GM12878 (cell line): Measurements from ENCODE around the gene FOXRED2. TPM values are rescaled to one million over a fixed set of nuclear protein-coding genes. Genes with fewer than 3 reads are reported as not detected.
"Not testable (repeated sequence)": the region's sequence is repeated elsewhere in the genome, so short reads cannot be mapped to it uniquely, and the experiment has no call there.

ENCODE experiments used
- ATAC-seq: fragments of 200-7000 bp; cut with Tn5 transposase; 3 replicates; pipeline ENCODE4 v1.9.1; 2020; ENCODE audit warnings: mild to moderate bottlenecking, moderate library complexity
- BruUV-seq: library from RNA; stranded (reverse); fragments of 400-500 nt; replicated peaks from 2 replicates; lab custom pipeline; 2021; lab: Mats Ljungman, UMichigan
- CTCF ChIA-PET: fragments of 300-600 bp; sonication (Branson Sonifier 250); formaldehyde crosslinking; extraction: SDS; loops from one replicate; lab custom pipeline; 2021; ENCODE audit warnings: inconsistent platforms; lab: Yijun Ruan, JAX
- POLR2A ChIA-PET: fragments of 350-600 bp; formaldehyde crosslinking; extraction: SDS; loops from one replicate; lab custom pipeline; 2021; ENCODE audit warnings: inconsistent platforms; lab: Charles Lee
- RAD21 ChIA-PET: fragments of 300-600 bp; sonication (Branson Sonifier 250); formaldehyde crosslinking; loops from one replicate; lab custom pipeline; 2023; ENCODE audit warnings: antibody characterized with exemption; ENCODE audit not compliant: unreplicated experiment; lab: Charles Lee
- SMC1A ChIA-PET: fragments of 300-600 bp; sonication (Branson Sonifier 250); formaldehyde crosslinking; loops from one replicate; lab custom pipeline; 2023; ENCODE audit not compliant: unreplicated experiment, uncharacterized antibody; lab: Charles Lee
- DNase-seq: peaks from one replicate; pipeline ENCODE4 v3.0.0-alpha.2; 2011; ENCODE audit warnings: low read depth, low spot score
- FAIRE-seq: peaks from 3 replicates; lab custom pipeline; 2011; peaks lifted over from hg19 to GRCh38; lab: Jason Lieb, UNC
- H2AFZ ChIP-seq: 2 replicates; pipeline ENCODE4 v1.6.0; 2011; ENCODE audit warnings: low read depth, low read length, control low read depth; ENCODE audit not compliant: control insufficient read depth
- H3K27ac ChIP-seq: 2 replicates; pipeline ENCODE4 v1.5.1; 2011; ENCODE audit warnings: control low read depth; ENCODE audit not compliant: control insufficient read depth, insufficient read depth
- H3K27me3 ChIP-seq, 2 experiments: replicated peaks in 1 of 2; 2 replicates each; pipeline versions ENCODE4 v1.6.0 to v1.6.1; 2011; ENCODE audit warnings: low read length in 1 of 2; ENCODE audit not compliant: control insufficient read depth in 2 of 2, insufficient read depth in 2 of 2
- H3K36me3 ChIP-seq, 2 experiments: 2 replicates each; pipeline ENCODE4 v1.5.1; 2011; ENCODE audit warnings: low read length in 1 of 2; ENCODE audit not compliant: control insufficient read depth in 2 of 2, insufficient read depth in 2 of 2
- H3K4me1 ChIP-seq: 2 replicates; pipeline ENCODE4 v1.6.1; 2011; ENCODE audit warnings: mild to moderate bottlenecking, low read length, moderate library complexity, mixed read lengths; ENCODE audit not compliant: control insufficient read depth, insufficient read depth
- H3K4me2 ChIP-seq: 2 replicates; pipeline ENCODE4 v1.6.0; 2011; ENCODE audit warnings: control low read depth; ENCODE audit not compliant: control insufficient read depth, insufficient read depth
- H3K4me3 ChIP-seq: fragments of 200-600 bp; sonication (generic); 2 replicates; pipeline ENCODE4 v1.5.1; 2016
- H3K79me2 ChIP-seq: 2 replicates; pipeline ENCODE4 v1.6.0; 2011; ENCODE audit warnings: low read length; ENCODE audit not compliant: control insufficient read depth, insufficient read depth
- H3K9ac ChIP-seq: 2 replicates; pipeline ENCODE4 v1.8.0; 2011; ENCODE audit warnings: low read length, control low read depth, mixed read lengths; ENCODE audit not compliant: control insufficient read depth, insufficient read depth
- H3K9me3 ChIP-seq: replicated peaks from 3 replicates; pipeline ENCODE4 v1.5.1; 2011; ENCODE audit warnings: mild to moderate bottlenecking, low read length; ENCODE audit not compliant: control insufficient read depth, insufficient read depth
- H4K20me1 ChIP-seq: 2 replicates; pipeline ENCODE4 v1.6.0; 2011; ENCODE audit not compliant: control insufficient read depth, insufficient read depth
- ASH2L ChIP-seq: fragments of 300-600, 200-600 bp; sonication (generic); IDR thresholded peaks from 2 replicates; pipeline ENCODE4 v1.6.1; 2017; ENCODE audit warnings: low read depth, mild to moderate bottlenecking, borderline replicate concordance
- CHD2 ChIP-seq: IDR thresholded peaks from 2 replicates; pipeline ENCODE4 v1.6.1; 2011; ENCODE audit warnings: low read depth, low read length, improper control_type of control experiment, borderline replicate concordance
- NR2F1 ChIP-seq: fragments of 450-650 bp; conservative IDR thresholded peaks from 2 replicates; pipeline ENCODE4 v1.6.1; 2017; ENCODE audit warnings: mild to moderate bottlenecking
- PML ChIP-seq: IDR thresholded peaks from 2 replicates; pipeline ENCODE4 v1.6.1; 2012; ENCODE audit warnings: low read length, inconsistent platforms
- SPI1 ChIP-seq: IDR thresholded peaks from 2 replicates; pipeline ENCODE4 v1.6.1; 2011; ENCODE audit warnings: low read depth, mild to moderate bottlenecking, low read length, moderate library complexity, borderline replicate concordance; ENCODE audit not compliant: insufficient read depth
- YY1 ChIP-seq: IDR thresholded peaks from 2 replicates; pipeline ENCODE4 v1.6.1; 2011; ENCODE audit warnings: low read depth, mild to moderate bottlenecking, low read length
- WGBS: methylation state at CpG from one replicate; pipeline ENCODE4 v1.1.6; 2016; ENCODE audit warnings: low lambda C conversion rate; ENCODE audit not compliant: insufficient replicate concordance, insufficient coverage; ENCODE audit errors: missing lambda C conversion rate; 5-methylcytosine and 5-hydroxymethylcytosine counted together
- in situ Hi-C: fragments of 300-500 bp; cut with MboI; formaldehyde crosslinking; loops from 9 replicates; pipeline ENCODE4 v1.14.3; 2018; ENCODE audit warnings: mixed read lengths
- intact Hi-C: fragments of 100-400 bp; cut with micrococcal nuclease; formaldehyde crosslinking; loops from one replicate; pipeline ENCODE4 v1.14.2; 2022; ENCODE audit not compliant: unreplicated experiment
- polyA plus RNA-seq, 11 experiments: library from polyadenylated mRNA; depleted of rRNA in 4 of 11; unstranded in 6 of 11; stranded (reverse) in 5 of 11; fragments of >200 nt; fragmentation: Nextera tagmentation in 4 of 11; fragmentation: Illumina TruSeq in 1 of 11; extraction: Ambion mirVana in 4 of 11; extraction: Trizol in 1 of 11; gene quantifications; 1 replicate in 1 of 11; 2 replicates in 10 of 11; pipeline versions ENCODE4 v1.2.1 to v1.2.3, GENCODE V29; 2011 to 2016; ENCODE audit warnings: inconsistent platforms in 2 of 11, missing spikeins in 2 of 11, low read depth in 1 of 11
- total RNA-seq, 4 experiments: library from RNA; depleted of rRNA in 3 of 4; stranded (reverse); fragments of >200 nt in 3 of 4; fragmentation: Illumina TruSeq in 1 of 4; extraction: Trizol in 1 of 4; gene quantifications; 2 replicates each; pipeline versions ENCODE4 v1.2.1 to v1.2.3, GENCODE V29; 2013 to 2021
- TF ChIP-seq, protein P1 (sequence below): fragments of 450-650 bp; IDR thresholded peaks from 2 replicates; pipeline ENCODE4 v1.6.1; 2017; ENCODE audit warnings: mild to moderate bottlenecking
- TF ChIP-seq, protein P2 (sequence below): IDR thresholded peaks from 2 replicates; pipeline ENCODE4 v1.6.1; 2011; ENCODE audit warnings: low read depth, mild to moderate bottlenecking, low read length, moderate library complexity, borderline replicate concordance; ENCODE audit errors: extremely low read depth

The FOXRED2 gene
- total and polyA plus RNA-seq, 10 of the 15 experiments (the other 5 are each of a cell fraction or from before 2014, with no cell fraction given), result 1.8 to 28.8 (median 7.6) TPM

DNA sequence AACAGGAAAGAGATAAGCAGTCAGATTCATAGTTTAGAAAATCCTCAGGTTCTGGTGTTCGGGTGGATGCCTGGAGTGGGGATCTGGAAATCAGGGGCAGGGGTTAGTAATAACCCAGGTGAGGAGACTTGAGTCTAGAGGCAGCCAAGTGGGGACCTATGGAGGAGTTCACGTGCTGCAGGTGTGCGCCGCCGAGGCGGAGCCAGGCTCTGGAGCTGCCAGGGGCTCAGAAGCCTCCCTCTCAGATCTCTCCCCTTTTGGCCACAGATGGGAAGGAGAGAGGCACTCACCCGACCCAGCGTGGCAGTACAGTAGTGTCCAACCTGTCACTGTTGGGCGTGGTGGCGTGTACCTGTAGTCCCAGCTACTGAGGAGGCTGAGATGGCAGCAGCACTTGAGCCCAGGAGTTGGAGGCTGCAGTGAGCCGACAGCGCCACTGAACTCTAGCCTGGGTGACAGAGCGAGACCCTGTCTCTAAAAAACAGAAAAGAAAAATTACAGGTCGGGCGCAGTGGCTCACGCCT, 52.9 kb downstream of the FOXRED2 start (continued):
- TF ChIP-seq, protein P1, sequence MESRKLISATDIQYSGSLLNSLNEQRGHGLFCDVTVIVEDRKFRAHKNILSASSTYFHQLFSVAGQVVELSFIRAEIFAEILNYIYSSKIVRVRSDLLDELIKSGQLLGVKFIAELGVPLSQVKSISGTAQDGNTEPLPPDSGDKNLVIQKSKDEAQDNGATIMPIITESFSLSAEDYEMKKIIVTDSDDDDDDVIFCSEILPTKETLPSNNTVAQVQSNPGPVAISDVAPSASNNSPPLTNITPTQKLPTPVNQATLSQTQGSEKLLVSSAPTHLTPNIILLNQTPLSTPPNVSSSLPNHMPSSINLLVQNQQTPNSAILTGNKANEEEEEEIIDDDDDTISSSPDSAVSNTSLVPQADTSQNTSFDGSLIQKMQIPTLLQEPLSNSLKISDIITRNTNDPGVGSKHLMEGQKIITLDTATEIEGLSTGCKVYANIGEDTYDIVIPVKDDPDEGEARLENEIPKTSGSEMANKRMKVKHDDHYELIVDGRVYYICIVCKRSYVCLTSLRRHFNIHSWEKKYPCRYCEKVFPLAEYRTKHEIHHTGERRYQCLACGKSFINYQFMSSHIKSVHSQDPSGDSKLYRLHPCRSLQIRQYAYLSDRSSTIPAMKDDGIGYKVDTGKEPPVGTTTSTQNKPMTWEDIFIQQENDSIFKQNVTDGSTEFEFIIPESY, result no peak
- no peak for TF ChIP-seq CHD2
- no peak for TF ChIP-seq YY1
- TF ChIP-seq, protein P2, sequence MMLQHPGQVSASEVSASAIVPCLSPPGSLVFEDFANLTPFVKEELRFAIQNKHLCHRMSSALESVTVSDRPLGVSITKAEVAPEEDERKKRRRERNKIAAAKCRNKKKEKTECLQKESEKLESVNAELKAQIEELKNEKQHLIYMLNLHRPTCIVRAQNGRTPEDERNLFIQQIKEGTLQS, result no peak
- no peak for TF ChIP-seq ASH2L
- TF ChIP-seq PML, result no peak

DNA sequence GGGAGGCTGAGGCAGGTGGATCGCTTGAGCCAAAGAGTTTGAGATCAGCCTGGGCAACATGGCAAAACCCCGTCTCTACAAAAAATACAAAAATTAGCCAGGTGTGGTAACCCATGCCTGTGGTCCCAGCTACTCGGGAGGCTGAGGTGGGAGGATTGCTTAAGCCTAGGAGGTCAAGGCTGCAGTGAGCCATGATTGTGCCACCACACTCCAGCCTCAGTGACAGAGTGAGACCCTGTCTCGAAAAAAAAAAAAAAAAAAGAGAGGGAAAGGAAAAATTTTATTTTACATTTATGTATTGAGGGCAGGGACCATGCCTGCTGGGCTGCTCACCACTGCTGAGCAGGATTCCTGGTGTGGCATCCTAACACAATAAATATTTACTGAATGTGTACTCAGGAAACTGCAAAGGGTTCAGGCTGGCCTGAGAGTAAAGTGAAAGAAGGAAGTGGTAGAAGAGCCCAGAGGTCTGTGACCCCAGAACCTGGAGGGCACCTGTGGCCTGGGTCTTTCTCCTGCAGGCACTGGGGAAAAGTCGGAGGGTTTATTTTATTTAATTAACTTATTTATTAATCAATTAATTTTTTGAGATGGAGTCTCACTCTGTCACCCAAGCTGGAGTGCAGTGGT, 53.7 kb downstream of the FOXRED2 start:
- H3K9ac ChIP-seq, DNase-seq, H2AFZ ChIP-seq, H3K27me3 ChIP-seq, H3K4me3 ChIP-seq, in situ Hi-C loops, BruUV-seq, H3K9me3 ChIP-seq, ATAC-seq, H3K36me3 ChIP-seq, H4K20me1 ChIP-seq, H3K79me2 ChIP-seq: not testable (repeated sequence)
- H3K4me2 ChIP-seq, result peak overlapping the region; percentile 59; the same call in 1 of the 2 replicates
- peaks cover 37% of the 10 kb centered on the region for H3K4me1 ChIP-seq
- CTCF ChIA-PET, result interaction anchor here (2.2 to 3.6 kb wide), 3 partner anchors 34 to 151 kb away, joined by 8 to 18 read pairs (median 11); no protein-coding TSS in a partner anchor
- POLR2A ChIA-PET, result interaction anchor here (1.2 kb wide), 1 partner anchor 28 kb away, joined by 4 read pairs; the partner anchor contains the start of gene TXN2
- SMC1A ChIA-PET, result interaction anchor here (1.4 kb wide), 1 partner anchor 66 kb away, joined by 4 read pairs; no protein-coding TSS in a partner anchor
- FAIRE-seq, result peak; percentile 54
- RAD21 ChIA-PET, result interaction anchor here (1.2 to 1.6 kb wide), 2 partner anchors 121 to 124 kb away, joined by 3 to 4 read pairs; no protein-coding TSS in a partner anchor
- 61% methylated on average over 4 of the region's 5 CpGs for WGBS
- intact Hi-C loops, result loop anchor here (2.0 to 5.0 kb wide), 2 partner anchors 28 to 121 kb away; partner anchors contain the start of gene TXN2
- peak overlapping the region; percentile 43 for H3K27ac ChIP-seq
- TF ChIP-seq SPI1 (peak; percentile 72; the same call in 1 of the 2 replicates), NR2F1 (peak; percentile 72)
